MCF 10A (cell line): ENCODE data around the gene CASTOR1. TPM values are rescaled to one million over a fixed set of nuclear protein-coding genes. Genes with fewer than 3 reads are reported as not detected.
A peak's percentile ranks its signal among the peaks of the same experiment; 100 is the strongest.

Experiments
- BruUV-seq: library from RNA; stranded (reverse); fragments of 400-500 nt; replicated peaks from 2 replicates; lab custom pipeline; 2021; lab: Mats Ljungman, UMichigan
- CTCF ChIA-PET: fragments of 300-600 bp; sonication (Branson Sonifier 250); formaldehyde crosslinking; extraction: SDS; loops from one replicate; lab custom pipeline; 2021; ENCODE audit warnings: antibody characterized with exemption, inconsistent platforms; lab: Yijun Ruan, JAX
- POLR2A ChIA-PET: fragments of 300-600, 350-650 bp; sonication (Branson Sonifier 250); formaldehyde crosslinking; extraction: SDS; loops from one replicate; lab custom pipeline; 2020; ENCODE audit warnings: antibody characterized with exemption, inconsistent platforms; lab: Yijun Ruan, JAX
- DNase-seq: peaks from one replicate; pipeline ENCODE4 v3.0.0-alpha.2; 2018; ENCODE audit not compliant: unreplicated experiment
- H3K27ac Mint-ChIP-seq: one replicate; pipeline ENCODE4 v1.8.0; 2022; ENCODE audit warnings: mild to moderate bottlenecking, low read depth, mixed read lengths; ENCODE audit not compliant: unreplicated experiment
- H3K27me3 Mint-ChIP-seq: one replicate; pipeline ENCODE4 v1.8.0; 2022; ENCODE audit warnings: mixed read lengths; ENCODE audit not compliant: insufficient read depth, unreplicated experiment
- H3K36me3 Mint-ChIP-seq: one replicate; pipeline ENCODE4 v1.8.0; 2022; ENCODE audit warnings: mild to moderate bottlenecking, moderate library complexity, mixed read lengths; ENCODE audit not compliant: insufficient read depth, unreplicated experiment
- H3K4me1 Mint-ChIP-seq: one replicate; pipeline ENCODE4 v1.8.0; 2022; ENCODE audit warnings: mixed read lengths; ENCODE audit not compliant: insufficient read depth, unreplicated experiment
- H3K4me3 Mint-ChIP-seq: one replicate; pipeline ENCODE4 v1.8.0; 2022; ENCODE audit warnings: mild to moderate bottlenecking, moderate library complexity, mixed read lengths; ENCODE audit not compliant: unreplicated experiment
- H3K9me3 Mint-ChIP-seq: one replicate; pipeline ENCODE4 v1.8.0; 2022; ENCODE audit warnings: mixed read lengths; ENCODE audit not compliant: unreplicated experiment
- CTCF ChIP-seq: fragments of 200-600 bp; IDR thresholded peaks from one replicate; pipeline ENCODE4 v1.8.0; 2022; ENCODE audit warnings: antibody characterized with exemption, mild to moderate bottlenecking; ENCODE audit not compliant: unreplicated experiment
- intact Hi-C: fragments of 100-400 bp; cut with micrococcal nuclease; formaldehyde crosslinking; loops from 2 replicates; pipeline ENCODE4 v1.14.1; 2022
- total RNA-seq: library from RNA; stranded (reverse); gene quantifications from 2 replicates; pipeline ENCODE4 v1.2.3, GENCODE V29; 2022

Gene CASTOR1
- total RNA-seq, 1 experiment from 2014 or later: 1.2 TPM

- H3K9me3 Mint-ChIP-seq: no peaks in the 10 kb centered on the region
- peaks cover 21% of the 10 kb centered on the region for H3K36me3 Mint-ChIP-seq
- H3K4me1 Mint-ChIP-seq: peaks cover 31% of the 10 kb centered on the region
- ChIA-PET CTCF (interaction anchor here (1.0 to 1.6 kb wide), 2 partner anchors 12 to 15 kb away, joined by 3 to 4 read pairs; no protein-coding TSS in a partner anchor), POLR2A (interaction anchor here (1.3 to 2.1 kb wide), 2 partner anchors 9 to 24 kb away, joined by 3 to 7 read pairs; partner anchors contain the start of gene CASTOR1)
- H3K27ac Mint-ChIP-seq: no peak overlapping the region
- no peak for TF ChIP-seq CTCF
- no peak overlapping the region for H3K4me3 Mint-ChIP-seq
- intact Hi-C loops: no loop called here
- DNase-seq: no peak
- no TSS peak for BruUV-seq
- no peaks in the 10 kb centered on the region for H3K27me3 Mint-ChIP-seq
Observed at GRCh38 chr22:30299322-30299721, 10.0 kb upstream of the CASTOR1 start.

- intact Hi-C loops: no loop called here
- ChIA-PET CTCF (interaction anchor here (0.6 to 1.6 kb wide), 3 partner anchors 11 to 812 kb away, joined by 3 to 4 read pairs (median 3); no protein-coding TSS in a partner anchor), POLR2A (interaction anchor here (1.3 to 2.1 kb wide), 2 partner anchors 8 to 25 kb away, joined by 3 to 7 read pairs; partner anchors contain the start of gene CASTOR1)
- no peak for DNase-seq
- H3K4me1 Mint-ChIP-seq: peaks cover 20% of the 10 kb centered on the region
- BruUV-seq: no TSS peak
- no peaks in the 10 kb centered on the region for H3K27me3 Mint-ChIP-seq
- peaks cover 21% of the 10 kb centered on the region for H3K36me3 Mint-ChIP-seq
- no peak overlapping the region for H3K4me3 Mint-ChIP-seq
- peak overlapping the region; percentile 59 for H3K27ac Mint-ChIP-seq
- no peak for TF ChIP-seq CTCF
- H3K9me3 Mint-ChIP-seq: no peaks in the 10 kb centered on the region
Observed at GRCh38 chr22:30297991-30298701, 8.8 kb upstream of the CASTOR1 start.

GRCh38 chr22:30297276-30297990 lies 8.1 kb upstream of the CASTOR1 start:
- no peak for DNase-seq
- peaks cover 21% of the 10 kb centered on the region for H3K36me3 Mint-ChIP-seq
- no peaks in the 10 kb centered on the region for H3K27me3 Mint-ChIP-seq
- BruUV-seq: no TSS peak
- no peaks in the 10 kb centered on the region for H3K9me3 Mint-ChIP-seq
- ChIA-PET CTCF (interaction anchor here (1.0 to 1.1 kb wide), 2 partner anchors 11 to 100 kb away, joined by 3 to 4 read pairs; no protein-coding TSS in a partner anchor), POLR2A (interaction anchor here (0.7 to 2.1 kb wide), 2 partner anchors 8 to 555 kb away, joined by 3 to 7 read pairs; partner anchors contain the start of gene CASTOR1)
- H3K4me3 Mint-ChIP-seq: no peak overlapping the region
- H3K4me1 Mint-ChIP-seq: peaks cover 13% of the 10 kb centered on the region
- no peak for TF ChIP-seq CTCF
- intact Hi-C loops: no loop called here
- H3K27ac Mint-ChIP-seq: no peak overlapping the region

- POLR2A ChIA-PET: no interaction called here
Observed at GRCh38 chr22:30296833-30297232, 7.5 kb upstream of the CASTOR1 start.

More at GRCh38 chr22:30296833-30297232, 7.5 kb upstream of the CASTOR1 start:
- no peaks in the 10 kb centered on the region for H3K9me3 Mint-ChIP-seq
- CTCF ChIA-PET: interaction anchor here (1.0 to 1.1 kb wide), 2 partner anchors 11 to 101 kb away, joined by 3 to 4 read pairs; no protein-coding TSS in a partner anchor
- peaks cover 7% of the 10 kb centered on the region for H3K4me1 Mint-ChIP-seq
- BruUV-seq: no TSS peak
- no peaks in the 10 kb centered on the region for H3K27me3 Mint-ChIP-seq
- no peak overlapping the region for H3K27ac Mint-ChIP-seq
- no peak for TF ChIP-seq CTCF
- no peak for DNase-seq
- H3K36me3 Mint-ChIP-seq: peaks cover 21% of the 10 kb centered on the region
- H3K4me3 Mint-ChIP-seq: no peak overlapping the region
- intact Hi-C loops: no loop called here
